KOPT-K1 (cell line): ENCODE results near the gene NTM.

Experiments
- H3K27ac ChIP-seq: fragments of 200-600 bp; sonication (generic); 2 replicates; pipeline ENCODE4 v1.5.1; 2016; ENCODE audit warnings: antibody characterized with exemption, mild to moderate bottlenecking, low read depth, low read length; ENCODE audit not compliant: poor library complexity, severe bottlenecking
- H3K36me3 ChIP-seq: fragments of 200-600 bp; sonication (generic); 2 replicates; pipeline ENCODE4 v1.5.1; 2017; ENCODE audit warnings: antibody characterized with exemption, mild to moderate bottlenecking, low read length, moderate library complexity; ENCODE audit not compliant: insufficient read depth
- H3K9me3 ChIP-seq: fragments of 200-600 bp; sonication (generic); 2 replicates; pipeline ENCODE4 v1.5.1; 2017; ENCODE audit warnings: antibody characterized with exemption, low read length, mild to moderate bottlenecking; ENCODE audit not compliant: insufficient read depth, poor library complexity, severe bottlenecking

Gene NTM

DNA sequence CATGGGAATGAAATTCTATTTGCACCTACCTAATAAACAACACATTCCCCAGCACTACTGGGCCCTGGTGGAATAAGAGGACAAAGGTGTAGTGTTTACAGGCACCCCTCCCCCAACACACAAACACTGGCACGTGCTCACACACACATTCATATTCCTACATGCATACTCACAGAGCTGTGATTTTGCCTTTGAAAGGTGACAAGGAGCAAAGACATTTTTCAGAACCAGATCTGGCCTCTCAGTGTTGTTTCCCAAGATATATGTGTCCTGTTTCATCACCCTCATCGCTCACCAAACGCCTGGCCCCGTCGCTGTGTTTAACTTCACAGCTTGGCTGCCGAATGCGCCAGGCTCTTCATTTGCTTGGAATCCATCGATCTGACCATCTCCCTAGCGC, 292.6 kb downstream of the NTM start:
- Histone ChIP-seq H3K27ac (no peak overlapping the region), H3K9me3 (no peaks in the 10 kb centered on the region), H3K36me3 (no peaks in the 10 kb centered on the region)

DNA sequence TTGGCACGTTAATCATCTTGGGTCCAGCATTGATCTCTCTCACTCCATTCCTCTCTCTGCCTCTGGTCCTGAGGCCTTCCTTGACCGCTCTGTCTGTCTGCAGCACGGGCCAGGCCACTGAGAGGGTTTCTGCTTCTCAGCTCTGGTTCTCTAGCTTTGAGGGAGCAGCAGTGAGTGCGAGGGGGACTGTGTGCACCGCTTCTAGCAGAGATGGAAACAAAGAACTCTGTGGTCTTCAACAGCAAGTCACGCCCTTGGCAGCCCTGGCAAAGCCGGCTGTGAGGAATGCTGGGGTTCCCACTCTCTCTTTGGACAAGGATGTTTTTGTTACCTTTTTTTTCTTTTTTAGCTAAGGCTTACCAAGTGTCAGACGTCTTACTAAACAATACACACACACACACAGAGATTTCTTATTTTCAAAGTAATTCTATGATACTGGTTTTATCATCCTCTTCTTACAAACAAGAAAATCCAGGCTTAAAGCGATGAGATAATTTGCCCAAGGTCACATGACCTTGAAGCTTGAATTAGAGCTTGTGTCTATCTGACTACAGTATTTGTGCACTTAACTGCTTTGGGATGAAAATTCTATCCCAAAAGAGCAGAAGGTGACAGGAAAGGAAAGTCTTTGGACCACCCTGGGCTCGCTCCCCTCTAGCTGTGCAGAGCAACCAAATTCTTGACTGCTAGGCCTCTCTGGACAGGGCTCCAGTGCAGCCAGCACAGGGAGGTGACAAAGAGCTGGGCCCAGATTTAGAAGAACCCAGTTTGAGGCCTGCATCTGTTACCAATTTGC, 293.2 kb downstream of the NTM start:
- H3K36me3 ChIP-seq, result no peaks in the 10 kb centered on the region
- H3K27ac ChIP-seq, result no peak overlapping the region

DNA sequence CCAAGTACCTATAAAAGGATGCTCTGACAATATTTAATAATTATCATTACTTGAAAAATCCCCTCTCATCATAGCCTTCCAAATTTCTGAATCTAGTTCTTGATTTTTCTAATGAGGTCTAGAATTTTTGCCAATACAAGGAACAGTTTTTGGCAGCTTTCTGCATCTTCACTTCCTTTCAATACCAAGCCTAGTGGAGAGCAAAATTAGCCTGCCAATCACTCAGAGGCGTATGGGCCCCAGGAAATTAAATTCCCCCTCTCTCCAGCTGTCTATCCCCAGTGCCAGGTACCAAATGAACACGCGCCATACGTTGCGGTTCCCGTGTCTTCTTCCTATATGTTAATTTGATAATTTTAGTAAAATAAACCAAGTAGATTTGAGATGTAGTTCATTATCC, 293.9 kb downstream of the NTM start:
- no peaks in the 10 kb centered on the region for H3K36me3 ChIP-seq
- no peak overlapping the region for H3K27ac ChIP-seq
- no peaks in the 10 kb centered on the region for H3K9me3 ChIP-seq

More for the DNA sequence above, 293.2 kb downstream of the NTM start:
- H3K9me3 ChIP-seq, result no peaks in the 10 kb centered on the region

DNA sequence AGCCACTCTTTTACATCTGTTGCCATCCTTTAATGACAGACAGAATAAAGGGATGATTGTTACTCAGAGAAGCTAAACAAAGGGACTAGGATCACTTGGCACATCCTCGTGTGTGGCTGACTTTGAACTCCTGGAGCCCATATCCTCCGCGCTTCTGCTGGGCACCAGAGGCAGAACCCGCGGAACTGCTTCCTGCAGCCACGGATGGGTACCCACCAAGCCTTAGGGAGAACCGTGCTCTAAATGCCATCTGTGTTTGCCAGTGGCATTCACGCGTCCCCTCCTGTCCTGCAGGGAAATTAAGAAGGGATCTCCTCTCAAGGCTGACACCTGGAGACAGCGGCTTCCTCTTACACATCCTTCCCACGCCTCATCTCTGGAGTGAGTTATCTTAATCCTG, 294.4 kb downstream of the NTM start:
- Histone ChIP-seq H3K27ac (no peak overlapping the region), H3K9me3 (no peaks in the 10 kb centered on the region)

DNA sequence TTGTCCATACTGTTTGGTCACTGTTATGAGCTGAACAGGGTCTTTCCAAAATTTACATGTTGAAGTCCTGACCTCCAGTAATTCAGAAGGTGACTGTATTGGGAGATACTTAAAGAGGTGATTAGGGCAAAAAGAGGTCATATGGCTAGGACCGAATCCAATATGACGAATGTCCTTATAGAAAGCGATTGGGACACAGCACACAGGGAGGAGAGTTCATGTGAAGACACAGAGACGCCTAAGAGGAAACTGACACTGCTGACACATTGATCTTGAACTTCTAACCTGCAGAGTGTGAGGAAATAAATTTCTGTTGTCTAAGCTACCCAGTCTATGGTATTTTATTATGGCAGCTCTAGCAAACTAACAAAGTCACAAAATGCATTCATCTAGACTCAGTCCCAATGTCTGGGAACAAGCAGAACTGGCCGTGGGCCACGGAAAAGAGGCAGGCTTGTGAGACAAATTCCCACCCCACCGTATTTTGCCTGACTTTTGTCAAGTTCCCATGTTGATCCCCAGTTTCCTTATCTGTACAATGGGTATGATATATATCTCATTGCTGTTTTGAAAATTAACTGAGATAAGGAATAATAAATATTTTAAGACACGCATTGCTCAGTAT, 295.0 kb downstream of the NTM start:
- H3K36me3 ChIP-seq, result no peaks in the 10 kb centered on the region
- no peak overlapping the region for H3K27ac ChIP-seq
- no peaks in the 10 kb centered on the region for H3K9me3 ChIP-seq

More for the DNA sequence above, 294.4 kb downstream of the NTM start:
- no peaks in the 10 kb centered on the region for H3K36me3 ChIP-seq

DNA sequence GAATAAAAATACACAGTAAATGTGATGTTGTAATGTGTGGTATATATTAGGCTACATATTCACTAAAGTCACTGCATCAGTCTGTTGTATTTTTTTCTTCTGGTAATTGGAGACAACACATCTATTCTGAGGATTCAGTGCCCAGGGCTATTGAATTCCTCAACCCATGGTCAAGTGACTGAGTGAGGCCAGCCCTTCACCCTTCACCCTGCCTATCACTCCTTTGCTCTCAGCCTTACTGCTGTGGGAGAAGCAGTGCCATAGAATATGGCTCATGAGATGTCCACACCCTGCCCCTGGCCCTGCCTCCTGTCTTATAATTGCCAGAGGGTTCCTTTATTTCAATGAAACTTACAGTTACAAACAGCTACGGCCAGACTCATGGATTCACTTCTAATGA, 295.6 kb downstream of the NTM start:
- Histone ChIP-seq H3K9me3 (no peaks in the 10 kb centered on the region), H3K27ac (no peak overlapping the region), H3K36me3 (no peaks in the 10 kb centered on the region)

DNA sequence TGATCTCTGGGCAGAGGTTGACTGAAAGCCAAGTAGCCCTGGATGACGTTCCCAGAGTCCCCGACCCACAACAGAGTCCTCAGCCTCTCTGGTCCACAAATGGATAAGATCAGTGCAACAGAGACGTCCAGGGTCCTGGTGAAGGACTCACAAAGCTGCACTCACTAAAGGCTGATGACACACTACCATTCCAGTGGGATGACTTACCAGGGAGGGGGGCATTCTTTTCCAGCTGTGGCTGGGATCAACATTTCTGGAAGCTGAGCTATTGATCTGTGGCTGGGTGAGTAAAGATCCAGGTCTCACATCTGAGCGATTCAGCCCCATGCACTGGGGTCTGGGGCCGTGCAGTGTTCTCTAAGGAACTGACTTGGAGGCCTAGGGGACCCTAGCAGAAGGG, 296.2 kb downstream of the NTM start:
- no peaks in the 10 kb centered on the region for H3K9me3 ChIP-seq
- H3K27ac ChIP-seq, result no peak overlapping the region
- no peaks in the 10 kb centered on the region for H3K36me3 ChIP-seq

DNA sequence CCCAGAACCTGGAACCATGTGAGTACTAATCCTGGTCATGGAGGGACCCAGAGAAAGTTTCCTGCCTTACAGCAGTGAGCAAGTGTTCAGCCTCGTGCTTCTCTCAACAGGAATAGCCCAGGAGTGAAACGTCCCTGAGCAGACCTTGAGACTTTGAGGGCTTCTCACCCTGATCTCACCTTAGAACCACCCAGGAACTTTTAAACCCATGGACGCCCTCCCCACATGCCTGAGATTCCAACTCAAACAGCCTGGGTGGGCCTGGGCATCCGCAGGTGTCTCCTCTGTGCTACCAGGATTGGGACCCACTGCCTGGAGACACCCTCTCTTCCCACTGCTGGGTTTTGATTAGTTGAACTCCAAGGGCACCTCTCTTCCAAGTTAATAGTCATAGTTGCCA, 297.2 kb downstream of the NTM start:
- H3K9me3 ChIP-seq, result no peaks in the 10 kb centered on the region
- H3K27ac ChIP-seq, result no peak overlapping the region
- H3K36me3 ChIP-seq, result no peaks in the 10 kb centered on the region

DNA sequence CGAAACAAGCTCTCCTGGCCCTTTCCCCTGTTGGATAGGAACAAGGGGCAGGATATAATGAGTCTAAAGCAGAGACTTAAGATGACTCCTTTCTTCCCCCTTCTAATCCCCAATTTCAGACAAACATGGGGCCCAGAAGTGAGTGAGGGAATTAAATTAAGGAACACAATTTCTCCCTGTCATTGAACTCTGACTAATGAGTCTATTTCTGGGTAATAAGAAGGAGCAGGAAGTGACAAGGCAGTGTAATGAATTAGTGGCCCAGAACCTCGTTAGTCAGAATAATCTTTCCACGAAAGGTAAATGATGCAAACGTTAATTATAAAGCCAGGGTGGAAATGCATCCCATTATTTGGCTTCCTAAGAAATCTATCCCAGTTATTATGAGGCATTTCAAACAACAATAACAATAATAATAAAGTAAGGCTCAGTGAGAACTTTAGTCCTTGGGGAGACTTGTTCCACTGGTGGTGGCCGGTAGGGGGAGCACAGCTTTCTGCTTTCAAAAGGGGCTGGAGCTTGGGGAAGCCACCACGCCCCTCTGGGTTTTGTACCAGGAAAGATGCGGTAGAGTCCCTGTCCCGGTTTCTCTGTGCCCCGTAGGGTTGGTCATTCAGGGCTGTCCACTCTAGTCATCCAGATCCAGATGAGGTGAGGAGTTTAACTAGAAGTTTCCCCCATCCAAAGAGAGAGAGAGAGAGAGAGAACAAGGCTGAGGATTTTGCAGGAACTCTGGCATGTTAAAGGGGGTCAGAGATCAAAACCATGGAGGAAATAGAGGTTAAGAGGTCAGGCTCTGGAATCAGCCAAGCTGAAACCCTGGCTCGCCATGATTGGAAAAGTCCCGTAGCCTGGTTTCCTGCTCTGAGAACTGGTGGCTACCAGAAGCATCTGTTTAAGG, 298.3 kb downstream of the NTM start:
- H3K36me3 ChIP-seq, result no peaks in the 10 kb centered on the region
- no peak overlapping the region for H3K27ac ChIP-seq
- no peaks in the 10 kb centered on the region for H3K9me3 ChIP-seq

DNA sequence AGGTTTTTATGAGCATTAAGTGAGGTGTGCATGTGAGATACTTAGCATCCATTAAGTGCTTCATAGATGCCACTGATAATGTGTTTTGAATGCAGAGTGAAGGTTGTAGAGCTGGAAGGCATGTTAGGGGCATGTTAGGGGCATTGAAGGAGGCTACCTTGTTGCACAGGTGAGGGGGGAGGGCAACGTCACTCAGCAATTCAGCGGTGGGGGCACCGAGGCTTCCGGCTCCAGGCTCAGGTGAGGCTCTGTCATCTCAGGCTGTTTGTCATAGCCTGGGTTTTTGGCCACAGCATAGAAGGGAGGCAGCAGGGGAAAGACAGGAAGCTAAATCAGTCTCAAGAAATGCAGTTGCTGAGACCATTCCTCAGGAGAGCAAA, 299.0 kb downstream of the NTM start:
- Histone ChIP-seq H3K27ac (no peak overlapping the region), H3K36me3 (no peaks in the 10 kb centered on the region), H3K9me3 (no peaks in the 10 kb centered on the region)

DNA sequence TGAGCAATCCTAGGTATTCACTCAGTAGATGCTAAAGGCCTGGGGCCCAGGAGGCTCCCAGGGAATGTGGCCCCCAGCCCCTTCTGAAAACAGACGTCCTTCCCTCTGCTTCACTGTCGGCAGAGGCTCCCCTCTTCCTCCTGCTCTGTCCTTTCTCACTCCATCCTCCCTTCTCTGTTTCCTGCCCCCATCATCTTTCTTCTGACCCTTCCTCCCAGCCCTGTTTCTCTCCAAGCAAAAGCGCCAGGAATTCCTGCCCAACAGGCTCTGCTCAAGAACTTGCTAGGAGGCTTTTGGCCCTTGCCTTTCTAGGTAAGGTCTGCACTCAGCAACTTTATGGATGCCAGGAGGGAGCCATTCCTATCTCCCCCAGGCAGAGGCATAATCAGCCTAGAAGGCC, 300.5 kb downstream of the NTM start:
- H3K27ac ChIP-seq, result no peak overlapping the region
- no peaks in the 10 kb centered on the region for H3K9me3 ChIP-seq
- H3K36me3 ChIP-seq, result no peaks in the 10 kb centered on the region

DNA sequence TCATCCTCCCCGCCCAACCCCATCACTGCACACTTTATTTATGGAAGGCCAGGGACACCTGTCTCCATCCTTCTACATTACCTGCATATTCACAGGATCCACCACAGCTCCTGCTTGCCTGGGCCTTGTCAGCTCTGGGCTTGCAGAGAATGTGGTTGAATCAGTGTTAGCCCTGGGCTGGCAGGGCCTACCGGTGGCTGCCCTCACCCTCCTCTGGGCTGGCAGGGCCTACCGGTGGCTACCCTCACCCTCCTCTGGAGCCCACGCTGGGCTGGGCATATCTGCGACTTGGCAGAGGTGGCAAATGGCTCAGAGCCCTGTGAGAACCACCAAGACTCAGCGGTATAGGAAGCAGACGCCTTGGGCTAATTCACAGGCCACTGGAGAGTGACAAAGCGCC, 300.9 kb downstream of the NTM start:
- Histone ChIP-seq H3K27ac (no peak overlapping the region), H3K9me3 (no peaks in the 10 kb centered on the region)

DNA sequence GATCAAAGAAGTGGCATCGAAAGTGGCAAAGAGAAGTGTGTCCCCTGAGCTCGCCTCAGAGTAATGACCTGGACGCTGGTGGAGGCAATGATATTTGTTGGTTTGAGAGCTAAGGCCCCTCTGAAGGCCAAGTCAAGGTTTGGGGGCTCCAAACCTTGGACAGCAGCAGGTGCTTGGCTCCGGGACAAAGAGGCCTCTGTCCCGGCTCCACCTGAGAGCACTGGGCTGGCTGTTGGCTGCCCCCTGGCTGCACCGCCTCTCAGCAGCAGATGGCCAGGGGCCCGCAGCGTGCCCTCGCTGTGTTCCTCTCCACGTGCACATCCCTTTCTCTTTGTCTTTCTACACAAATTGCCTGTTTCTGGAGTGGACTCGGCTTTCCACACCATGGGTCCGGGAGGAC, 301.3 kb downstream of the NTM start:
- Histone ChIP-seq H3K9me3 (no peaks in the 10 kb centered on the region), H3K27ac (no peak overlapping the region), H3K36me3 (no peaks in the 10 kb centered on the region)

More for the DNA sequence above, 300.9 kb downstream of the NTM start:
- no peaks in the 10 kb centered on the region for H3K36me3 ChIP-seq

DNA sequence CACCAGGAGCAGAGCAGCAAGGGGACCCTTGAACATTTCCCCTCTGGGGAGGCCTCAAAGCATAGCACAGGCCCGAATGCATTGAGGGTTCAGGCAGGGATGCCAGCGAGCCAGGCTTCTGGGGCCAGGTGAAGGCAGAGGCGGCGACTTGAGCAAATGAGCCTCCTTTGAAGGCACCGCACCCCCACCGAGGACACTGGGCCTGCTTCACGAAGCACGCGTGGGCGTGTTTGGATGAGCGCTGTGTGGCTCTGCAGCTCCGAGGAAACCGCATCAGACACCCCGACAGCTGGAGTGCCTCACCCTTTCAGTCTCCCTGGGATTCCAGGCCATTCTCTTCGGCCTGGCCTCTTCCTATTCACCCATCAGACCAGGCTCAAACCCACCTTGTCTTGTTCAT, 301.8 kb downstream of the NTM start:
- Histone ChIP-seq H3K9me3 (no peaks in the 10 kb centered on the region), H3K36me3 (no peaks in the 10 kb centered on the region), H3K27ac (no peak overlapping the region)

DNA sequence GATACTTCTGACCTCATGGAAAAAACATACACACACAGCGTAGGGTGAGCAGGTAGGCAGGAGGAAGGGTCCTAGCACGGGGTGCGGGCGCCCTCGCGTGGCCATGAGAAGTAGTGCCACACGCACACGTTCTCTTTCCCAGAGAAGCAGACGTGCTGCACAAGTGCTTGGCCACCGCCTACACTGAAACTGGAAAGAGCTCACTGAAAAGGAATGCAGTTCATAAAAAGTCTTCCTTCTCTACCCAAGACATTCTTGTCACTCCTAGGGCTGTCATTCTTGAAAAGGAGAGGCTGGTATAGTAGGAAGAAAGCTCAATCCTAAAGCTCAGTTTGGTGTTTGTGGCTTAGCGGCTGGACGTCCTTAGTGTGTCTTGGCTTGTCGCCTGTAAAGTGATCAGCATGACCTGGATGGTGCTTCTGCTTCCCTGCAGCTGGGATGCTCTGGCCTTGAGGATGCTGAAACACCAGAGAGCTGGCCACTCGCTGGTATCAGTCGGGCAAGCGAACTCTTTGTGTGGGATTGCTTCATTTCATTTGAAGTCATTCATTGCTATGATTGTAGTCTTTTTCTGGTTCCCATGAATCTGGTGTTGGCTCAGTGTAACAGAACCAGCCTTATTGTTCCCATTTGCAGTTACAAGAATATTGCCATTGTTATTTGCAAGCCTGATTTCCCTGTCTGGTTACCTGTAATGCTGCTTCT, 303.8 kb downstream of the NTM start:
- no peak overlapping the region for H3K27ac ChIP-seq
- no peaks in the 10 kb centered on the region for H3K36me3 ChIP-seq
- H3K9me3 ChIP-seq, result no peaks in the 10 kb centered on the region
